ENCODE measurements around the gene VGLL2. TPM values are rescaled to one million over a fixed set of nuclear protein-coding genes. Genes with fewer than 3 reads are reported as not detected.

VGLL2 gene
- total RNA-seq, 2 donors from 2014 or later, result not detected

DNA sequence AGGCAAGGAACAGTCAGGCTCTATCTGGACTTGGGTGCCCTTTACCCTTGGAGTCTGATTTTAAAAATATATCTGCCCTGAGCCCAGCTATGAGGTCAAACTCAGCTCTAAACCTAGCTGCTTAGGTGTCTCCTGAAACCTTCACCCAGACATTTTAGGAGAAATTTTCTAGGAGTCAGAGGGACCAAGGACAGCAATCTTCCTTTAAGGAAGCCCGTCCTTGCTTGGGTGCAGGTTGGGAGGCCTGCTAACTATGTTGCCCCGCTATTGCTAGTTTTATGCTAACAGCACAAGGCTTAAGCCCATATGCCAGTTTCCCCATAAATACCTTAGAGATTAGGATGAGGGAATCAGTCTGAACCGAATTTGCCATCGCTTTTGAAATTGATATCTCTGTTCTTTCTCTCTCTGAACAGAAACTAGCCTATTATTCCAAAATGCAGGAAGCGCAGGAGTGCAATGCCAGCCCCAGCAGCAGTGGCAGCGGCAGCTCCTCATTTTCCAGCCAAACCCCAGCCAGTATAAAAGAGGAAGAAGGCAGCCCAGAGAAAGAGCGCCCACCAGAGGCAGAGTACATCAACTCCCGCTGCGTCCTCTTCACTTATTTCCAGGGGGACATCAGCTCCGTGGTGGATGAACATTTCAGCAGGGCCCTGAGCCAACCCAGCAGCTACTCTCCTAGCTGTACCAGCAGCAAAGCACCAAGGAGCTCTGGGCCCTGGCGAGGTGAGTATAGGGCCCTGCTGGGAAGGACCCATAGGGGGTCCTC is 2.6 kb downstream of the VGLL2 start:
- no peak for ATAC-seq
- intact Hi-C loops (cut with DNase I, micrococcal nuclease), result no loop called here
- DNase-seq, result no peak

GRCh38 chr6:117268924-117269323 is 3.6 kb downstream of the VGLL2 start:
- intact Hi-C loops (cut with DNase I, micrococcal nuclease), result no loop called here
- ATAC-seq, result no peak
- no peak for DNase-seq

GRCh38 chr6:117269638-117270054 is 4.3 kb downstream of the VGLL2 start:
- ATAC-seq (no peak), DNase-seq (no peak)
- intact Hi-C loops (cut with DNase I, micrococcal nuclease), result no loop called here

- intact Hi-C loops (cut with DNase I, micrococcal nuclease), result no loop called here
- ATAC-seq (peak; percentile 71), DNase-seq (peak in 1 of 2 donors; percentile 27)
Observed at GRCh38 chr6:117270055-117270842, 4.9 kb downstream of the VGLL2 start.

DNA sequence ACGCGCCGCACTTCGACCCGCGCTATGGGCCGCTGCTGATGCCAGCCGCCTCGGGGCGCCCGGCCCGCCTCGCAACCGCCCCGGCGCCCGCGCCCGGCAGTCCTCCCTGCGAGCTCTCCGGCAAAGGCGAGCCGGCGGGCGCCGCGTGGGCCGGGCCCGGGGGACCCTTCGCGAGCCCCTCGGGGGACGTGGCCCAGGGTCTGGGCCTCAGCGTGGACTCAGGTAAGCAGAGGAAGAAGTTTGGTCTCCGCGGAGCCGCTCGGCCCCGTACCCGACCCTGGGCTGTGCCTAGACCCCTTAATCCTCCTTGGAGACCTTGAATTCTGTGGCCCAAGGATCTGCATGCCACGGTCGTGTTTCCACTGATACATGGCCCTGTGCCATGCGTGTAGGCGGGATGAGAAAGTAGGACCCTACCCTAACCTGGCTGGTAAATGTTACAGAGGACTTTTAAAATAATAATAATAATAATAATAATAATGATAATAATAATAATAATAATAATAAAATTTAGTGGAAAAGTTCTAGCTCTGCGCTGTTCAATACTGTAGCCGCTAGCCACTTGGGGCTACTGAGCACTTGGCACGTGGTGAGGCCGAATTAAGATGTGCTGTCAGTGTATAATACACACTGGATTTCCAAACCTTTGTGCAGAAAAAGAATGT is 5.6 kb downstream of the VGLL2 start:
- DNase-seq (no peak), ATAC-seq (peak; percentile 46)
- intact Hi-C loops (cut with DNase I, micrococcal nuclease), result no loop called here

GRCh38 chr6:117272032-117272866 is 6.9 kb downstream of the VGLL2 start:
- intact Hi-C loops (cut with DNase I, micrococcal nuclease), result no loop called here
- ATAC-seq (no peak), DNase-seq (no peak)

GRCh38 chr6:117272891-117273290 is 7.5 kb downstream of the VGLL2 start:
- no peak for ATAC-seq
- intact Hi-C loops (cut with DNase I, micrococcal nuclease), result no loop called here
- no peak for DNase-seq

DNA sequence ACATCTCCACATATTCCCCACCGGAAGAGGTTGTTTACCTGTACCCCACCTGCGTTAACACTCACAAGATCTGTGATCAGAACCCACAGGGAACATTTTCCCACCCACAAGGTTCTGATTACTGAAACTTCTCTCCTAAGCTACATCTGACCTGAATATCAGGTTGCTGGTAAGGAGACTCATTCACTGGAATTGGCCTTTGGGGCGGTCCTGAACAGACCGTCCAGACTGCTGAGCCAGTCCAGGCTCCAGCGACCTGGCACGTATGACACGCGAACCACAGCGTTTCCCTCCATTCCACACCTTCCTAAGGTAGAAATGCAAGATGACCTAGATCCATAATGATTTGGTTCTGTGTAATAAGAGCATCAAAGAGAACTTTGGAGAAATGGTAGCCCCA is 9.8 kb downstream of the VGLL2 start:
- intact Hi-C loops (cut with DNase I, micrococcal nuclease), result no loop called here
- no peak for ATAC-seq
- DNase-seq, result no peak

GRCh38 chr6:117275711-117276110 is 10.4 kb downstream of the VGLL2 start:
- intact Hi-C loops (cut with DNase I, micrococcal nuclease), result no loop called here
- no peak for ATAC-seq
- no peak for DNase-seq

GRCh38 chr6:117276778-117277316 is 11.5 kb downstream of the VGLL2 start:
- DNase-seq (no peak), ATAC-seq (no peak)

DNA sequence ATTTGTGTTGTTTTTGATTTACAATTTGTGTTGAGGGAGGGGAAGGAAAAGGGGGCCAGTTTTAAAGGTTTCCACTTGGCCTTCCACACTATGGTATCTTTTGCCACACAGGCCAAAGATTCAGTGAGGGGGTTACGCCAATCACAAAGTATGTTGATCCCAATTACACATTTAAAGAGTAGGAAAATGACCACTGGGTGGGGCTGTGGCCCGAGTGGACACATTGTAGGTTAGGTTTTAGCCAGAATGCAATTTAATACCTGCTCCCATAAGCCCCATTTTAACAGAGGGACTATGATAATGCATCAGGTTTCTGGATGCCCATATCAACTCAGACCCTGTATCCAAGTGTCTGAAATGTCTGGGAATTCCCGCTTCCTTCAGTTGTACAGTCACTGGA is 15.6 kb downstream of the VGLL2 start:
- DNase-seq (no peak), ATAC-seq (no peak)
- intact Hi-C loops (cut with DNase I, micrococcal nuclease), result no loop called here

More at GRCh38 chr6:117276778-117277316, 11.5 kb downstream of the VGLL2 start:
- intact Hi-C loops (cut with DNase I, micrococcal nuclease), result no loop called here

DNA sequence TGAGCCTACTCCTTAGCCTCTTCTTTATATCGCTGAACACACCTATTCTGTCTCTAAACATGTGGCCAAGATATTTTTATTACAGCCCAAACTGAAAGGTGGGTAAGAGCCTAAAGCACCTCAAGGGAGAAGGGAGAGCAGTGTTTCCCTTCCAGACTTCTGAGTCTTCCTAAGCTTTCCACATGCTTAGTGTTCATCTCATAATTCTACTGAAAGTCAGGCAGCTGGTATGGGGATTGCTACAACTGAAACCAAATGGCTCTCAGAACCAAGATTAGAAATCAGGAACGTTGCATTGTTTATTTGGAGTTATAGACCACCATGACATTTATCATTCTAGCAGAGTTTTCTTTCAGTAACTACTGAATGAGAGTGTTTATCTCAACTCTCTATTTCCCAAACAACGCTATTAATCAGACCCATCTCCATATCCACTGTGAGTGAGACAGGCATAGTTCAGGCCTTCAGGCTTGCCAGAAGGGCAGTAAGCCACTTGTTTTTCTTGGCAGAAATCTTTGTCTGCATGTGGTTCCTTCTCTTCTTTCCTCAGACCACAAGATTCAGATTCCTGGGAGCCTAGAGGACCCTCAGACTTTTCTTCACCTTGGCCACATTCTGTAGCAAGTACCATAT is 22.8 kb downstream of the VGLL2 start:
- DNase-seq, result no peak
- intact Hi-C loops (cut with DNase I, micrococcal nuclease), result no loop called here
- ATAC-seq, result no peak

DNA sequence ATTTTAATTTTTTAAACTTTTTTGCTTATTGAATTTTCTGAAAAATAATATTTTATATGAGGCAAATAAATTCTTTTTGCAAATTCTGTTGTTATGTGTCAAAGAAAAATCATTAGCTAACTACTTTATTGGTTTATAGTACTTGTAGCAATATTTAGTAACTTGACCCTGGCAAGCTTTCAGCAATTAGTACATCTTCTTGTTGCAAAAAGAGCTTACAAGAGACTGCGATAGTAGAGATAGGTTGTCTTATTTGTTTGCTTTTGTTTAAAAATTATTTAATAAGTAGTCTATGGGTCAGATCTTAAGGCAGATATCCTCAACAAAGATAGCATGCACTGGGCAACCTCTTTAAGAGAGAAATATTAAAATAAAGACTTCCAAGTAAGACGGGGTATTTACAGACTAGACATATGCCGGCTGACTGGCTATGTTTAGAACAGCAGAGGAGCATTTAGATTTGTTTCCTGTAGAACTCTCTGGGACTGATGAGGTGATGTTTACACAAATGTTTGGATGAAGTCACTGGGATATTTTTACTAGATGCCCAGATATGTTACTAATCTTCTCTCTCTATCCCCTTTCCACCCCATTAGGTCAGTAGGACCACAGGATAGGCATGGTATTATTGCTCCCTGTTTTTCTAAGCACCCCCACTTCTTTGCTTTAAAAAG is 25.0 kb downstream of the VGLL2 start:
- ATAC-seq (no peak), DNase-seq (no peak)
- intact Hi-C loops (cut with DNase I, micrococcal nuclease), result no loop called here

DNA sequence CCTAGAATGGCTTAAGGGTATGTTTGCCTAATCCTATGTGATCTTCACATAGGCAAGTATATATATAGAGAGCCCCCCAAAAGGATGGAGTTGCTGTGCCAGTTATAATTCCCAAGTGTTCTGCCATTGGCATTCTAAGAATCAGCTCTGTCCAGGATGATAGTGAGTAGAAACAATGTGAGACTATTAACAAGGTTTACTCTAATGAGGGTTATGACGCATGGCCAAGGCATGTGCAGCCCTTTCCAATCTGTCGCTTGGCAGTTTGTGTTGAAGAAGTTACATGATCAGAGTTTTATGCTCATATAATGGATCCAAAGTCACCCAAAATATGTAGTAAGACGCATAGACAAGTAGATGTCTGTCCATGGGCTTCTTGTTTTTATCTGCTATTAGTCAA is 33.6 kb downstream of the VGLL2 start:
- no peak for ATAC-seq
- intact Hi-C loops (cut with DNase I, micrococcal nuclease), result no loop called here
- no peak for DNase-seq

DNA sequence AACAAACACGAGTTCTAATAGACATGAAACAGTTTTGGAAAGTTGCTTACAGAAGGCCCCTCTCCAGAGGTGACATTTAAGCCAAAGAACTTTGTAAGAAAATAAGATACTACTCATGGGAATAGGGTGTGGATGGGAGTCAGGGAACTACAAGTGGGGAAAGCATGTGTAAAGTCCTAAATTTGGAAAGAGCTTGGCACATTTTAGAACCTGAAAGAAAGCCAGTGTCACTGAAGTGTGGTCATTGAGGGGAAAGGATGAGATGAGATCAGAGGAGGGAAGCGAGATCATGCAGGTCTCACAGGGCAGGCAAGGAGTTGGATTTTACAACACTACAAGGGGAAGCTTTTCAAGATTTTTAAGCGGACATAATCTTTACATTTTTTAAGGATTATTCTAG is 38.0 kb downstream of the VGLL2 start:
- no peak for ATAC-seq
- no peak for DNase-seq
- intact Hi-C loops (cut with DNase I, micrococcal nuclease), result no loop called here

GRCh38 chr6:117304446-117304845 is 39.1 kb downstream of the VGLL2 start:
- intact Hi-C loops (cut with DNase I, micrococcal nuclease), result no loop called here
- ATAC-seq (no peak), DNase-seq (no peak)

DNA sequence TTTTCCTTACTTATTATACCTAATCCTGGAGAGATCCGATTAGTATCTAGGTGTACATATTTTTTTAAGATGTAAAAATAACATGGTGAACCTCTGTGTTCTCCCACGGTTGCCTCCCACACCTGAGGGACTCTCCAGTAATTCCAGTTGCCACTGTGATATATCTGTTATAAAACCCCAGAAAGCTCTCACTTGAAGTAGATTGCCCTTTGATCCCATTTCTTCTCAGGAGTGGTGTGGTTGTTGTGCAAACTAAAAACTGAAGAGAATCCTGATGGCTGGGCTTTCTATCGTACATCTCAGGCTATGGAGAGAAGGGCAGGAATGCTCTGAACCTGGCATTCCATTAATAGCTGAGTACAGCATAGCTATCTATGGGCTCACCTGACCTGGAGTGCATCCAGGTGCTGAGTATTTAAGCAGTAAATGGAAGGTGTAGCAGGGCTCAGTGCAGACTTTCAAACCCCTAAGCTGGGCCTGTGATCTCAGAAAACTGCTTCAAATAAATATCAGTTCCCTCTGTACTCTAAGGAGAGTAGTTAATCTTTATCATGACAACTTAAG is 41.0 kb downstream of the VGLL2 start:
- intact Hi-C loops (cut with DNase I, micrococcal nuclease), result no loop called here
- ATAC-seq (peak; percentile 78), DNase-seq (peak in 1 of 2 donors; percentile 9)
